IPS-NIHi11 (cell line): Measurements from ENCODE around the gene COL9A3.

ENCODE experiments used
- DNase-seq: peaks from one replicate; pipeline ENCODE4 v3.0.0; 2012; ENCODE audit warnings: mixed read lengths, low spot score

Gene COL9A3

DNA sequence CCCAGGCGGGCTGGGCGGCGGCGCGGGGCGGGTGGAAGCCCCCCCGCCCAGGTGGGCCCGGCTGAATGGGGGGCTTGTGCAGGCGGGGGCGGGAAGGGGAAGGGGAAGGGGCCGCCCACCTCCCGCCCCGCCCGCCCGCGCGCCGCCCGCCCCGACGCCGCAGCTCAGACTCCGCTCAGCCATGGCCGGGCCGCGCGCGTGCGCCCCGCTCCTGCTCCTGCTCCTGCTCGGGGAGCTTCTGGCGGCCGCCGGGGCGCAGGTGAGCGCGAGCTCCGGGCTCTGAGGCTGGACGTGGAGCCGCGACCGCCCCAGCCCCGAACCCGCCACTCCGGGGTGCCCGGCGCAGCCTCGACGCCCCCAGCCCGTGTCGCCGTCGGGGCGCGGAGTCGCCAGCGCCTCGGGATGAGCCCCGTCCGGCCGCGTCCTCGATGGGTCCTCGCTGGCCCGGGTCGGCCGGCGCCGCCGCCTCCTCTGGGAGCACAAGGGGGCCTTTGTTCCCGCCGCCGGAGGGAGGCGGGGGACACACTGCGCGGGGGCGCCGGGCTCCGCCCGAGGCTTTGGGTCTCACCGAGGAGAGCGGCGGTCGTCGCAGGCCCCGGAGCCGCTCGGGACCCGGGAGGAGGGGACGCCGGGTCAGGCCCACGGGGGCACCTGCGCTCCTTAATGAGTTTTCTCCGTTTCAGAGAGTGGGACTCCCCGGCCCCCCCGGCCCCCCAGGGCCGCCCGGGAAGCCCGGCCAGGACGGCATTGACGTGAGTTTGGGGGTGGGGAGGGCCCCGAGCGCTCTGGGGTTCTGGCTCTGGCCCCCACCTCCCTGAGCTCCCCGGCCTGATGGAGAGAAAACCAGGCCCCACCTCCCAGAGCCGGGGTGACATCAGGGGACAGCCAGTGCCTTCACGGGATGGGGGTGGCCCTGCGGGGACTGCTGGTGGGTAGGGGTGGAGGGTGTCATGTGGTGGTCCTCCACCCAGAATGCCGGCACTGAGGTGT lies at the start of gene COL9A3:
Gene COL9A3, plus strand, starts transcription at position 167 of the 990 bp plus-strand sequence. Its CDS starts 15 bp downstream, at position 182.
- peak; percentile 64 for DNase-seq

GRCh38 chr20:62768234-62768546 lies 48.7 kb upstream of the COL9A3 start:
- DNase-seq, result no peak

- peak; percentile 54 for DNase-seq
Observed at GRCh38 chr20:62768551-62769287, 48.1 kb upstream of the COL9A3 start.

DNA sequence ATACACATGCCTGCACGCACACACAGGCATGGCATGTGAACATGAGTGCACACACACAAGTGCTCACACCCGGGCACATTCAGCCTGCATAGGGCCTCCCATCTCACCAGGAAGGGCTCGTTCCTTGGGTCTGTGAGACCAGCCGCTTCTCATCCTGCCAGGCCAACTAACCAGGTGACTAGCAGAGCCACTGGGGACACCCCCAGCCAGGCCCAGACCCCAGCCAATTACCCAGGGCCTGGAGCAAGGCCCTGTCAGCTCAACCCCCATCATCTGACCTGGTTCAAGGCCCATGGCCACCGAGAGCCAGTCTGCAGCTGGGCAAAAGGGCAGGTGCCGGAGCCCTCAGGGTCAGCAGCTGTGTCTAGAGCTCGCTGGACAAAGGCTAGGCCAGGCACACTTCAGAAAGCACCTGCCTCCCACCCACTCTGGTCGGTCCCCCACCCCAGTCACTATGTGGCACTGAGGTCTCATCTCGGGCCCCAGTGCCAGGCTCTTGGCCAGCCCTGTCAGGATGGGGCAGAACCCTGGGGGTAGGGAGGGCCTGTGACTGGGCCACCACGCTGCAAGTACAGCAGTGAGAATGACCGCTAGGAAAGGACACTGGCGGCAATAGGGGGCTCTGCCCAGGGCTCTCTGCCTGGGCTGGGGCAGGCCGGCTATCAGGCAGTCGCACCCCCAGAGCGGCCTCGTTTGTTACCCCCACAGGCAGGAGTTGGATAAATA lies 47.3 kb upstream of the COL9A3 start:
- DNase-seq, result no peak

DNA sequence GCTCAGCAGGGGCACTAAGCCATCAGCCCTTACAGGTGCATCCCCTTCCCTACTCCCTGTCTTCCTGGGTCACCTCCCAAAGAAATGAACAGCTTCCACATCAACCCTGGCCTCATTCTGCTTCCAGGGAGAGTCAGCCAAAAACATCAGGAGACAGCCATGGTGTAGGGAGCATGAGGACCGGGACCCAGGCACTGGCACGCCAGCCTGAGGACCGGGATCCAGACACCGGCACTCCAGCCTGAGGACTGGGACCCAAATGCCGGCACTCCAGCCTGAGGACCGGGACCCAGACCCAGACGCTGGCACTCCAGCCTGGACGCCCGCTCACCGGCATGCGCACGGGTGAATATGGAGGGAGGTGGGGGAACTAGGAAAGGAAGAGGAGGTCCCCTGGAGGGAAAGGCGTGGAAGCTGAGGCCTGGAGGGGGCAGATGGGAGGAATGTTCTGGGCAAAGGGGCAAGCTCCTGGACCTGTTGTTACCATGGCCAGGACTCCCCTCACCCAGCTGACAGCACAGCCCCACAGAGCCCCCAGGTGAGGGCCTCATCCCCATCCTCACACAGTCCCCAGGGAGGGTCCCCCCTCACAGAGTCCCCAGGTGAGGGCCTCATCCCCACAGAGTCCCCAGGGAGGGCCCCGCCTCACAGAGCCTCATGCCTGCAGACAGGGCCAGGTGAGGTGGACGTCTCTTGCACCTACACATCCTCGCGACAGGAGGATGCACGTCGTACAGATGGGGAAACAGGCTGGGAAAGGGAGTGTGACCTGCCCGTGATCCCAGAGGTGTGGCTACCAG lies 46.5 kb upstream of the COL9A3 start:
- DNase-seq, result peak; percentile 13

- peak; percentile 13 for DNase-seq
Observed at GRCh38 chr20:62770916-62771315, 45.9 kb upstream of the COL9A3 start.

DNA sequence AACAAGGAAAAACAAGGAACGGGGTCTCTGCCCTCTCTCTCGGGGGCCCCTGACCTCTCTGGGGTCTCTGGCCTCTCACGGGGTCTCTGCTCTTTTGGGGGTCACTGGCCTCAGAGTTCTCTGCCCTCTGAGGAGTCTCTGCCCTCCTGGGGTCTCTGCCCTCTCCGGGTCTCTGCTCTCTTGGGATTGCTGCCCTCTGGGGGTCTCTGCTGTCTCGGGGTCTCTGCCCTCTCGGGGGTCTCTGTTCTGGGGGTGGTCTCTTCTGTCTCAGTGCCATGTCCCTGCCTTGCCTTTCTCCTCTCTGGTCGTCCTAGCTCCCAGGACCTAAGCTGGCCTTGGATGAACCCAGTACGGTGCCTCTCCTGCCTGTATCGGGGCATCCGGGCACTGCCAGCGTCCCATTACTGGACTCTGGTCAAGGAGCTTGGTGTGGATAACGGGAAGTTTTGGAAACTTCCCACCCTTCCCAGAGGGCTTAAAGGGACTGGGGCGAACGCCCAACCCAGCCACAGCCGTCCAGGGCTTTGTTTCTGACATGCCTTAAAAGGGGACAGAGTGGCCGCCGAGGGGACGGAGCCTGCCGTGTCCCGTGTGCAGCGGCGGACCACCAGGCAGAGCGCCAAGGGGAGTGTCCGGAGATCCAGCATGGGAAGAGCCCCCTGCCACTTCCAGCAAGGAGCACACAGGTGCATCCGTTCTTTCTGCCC lies 45.3 kb upstream of the COL9A3 start:
- DNase-seq, result no peak

DNA sequence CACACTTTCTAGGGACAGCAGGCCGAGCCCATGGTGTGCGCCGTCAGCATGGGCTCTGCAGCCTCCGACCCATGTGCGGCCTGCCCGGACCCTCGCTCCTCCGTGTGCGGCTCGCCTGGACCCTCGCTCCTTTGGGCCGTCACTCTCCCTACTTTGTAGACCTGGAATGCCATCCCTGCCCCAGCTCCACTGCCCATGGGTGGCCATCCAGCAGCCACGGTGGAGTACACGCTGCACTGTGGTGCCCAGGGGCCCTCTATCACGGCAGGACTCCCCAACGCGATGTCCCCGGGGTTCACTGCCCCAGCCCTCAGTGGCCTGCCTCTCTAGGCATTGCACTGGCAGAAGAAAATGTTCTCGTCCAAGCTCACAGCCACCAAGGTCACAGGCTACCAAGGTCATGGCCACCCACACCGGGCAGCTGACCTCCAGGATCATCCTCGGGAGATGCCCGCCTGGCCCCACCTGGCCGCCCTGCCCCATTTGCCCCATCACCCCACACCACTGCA lies 44.7 kb upstream of the COL9A3 start:
- DNase-seq, result no peak

DNA sequence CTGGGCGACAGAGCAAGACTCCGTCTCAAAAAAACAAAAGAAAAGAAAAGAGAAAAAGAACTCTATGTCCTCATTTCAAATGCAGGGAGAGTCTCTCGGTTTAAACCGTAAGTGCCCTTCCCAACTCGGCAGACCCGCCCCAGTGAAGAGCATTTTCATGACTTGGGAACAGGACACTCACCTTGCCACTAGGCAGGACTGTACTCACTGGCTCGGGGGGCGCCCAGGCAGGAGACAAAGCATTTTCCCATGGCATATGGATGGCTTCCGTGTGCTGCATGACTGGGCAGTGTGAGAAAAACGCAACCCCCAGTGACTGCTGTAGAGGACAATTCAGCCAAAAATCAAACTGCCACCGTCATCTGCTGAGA lies 44.2 kb upstream of the COL9A3 start:
- DNase-seq, result peak; percentile 7

DNA sequence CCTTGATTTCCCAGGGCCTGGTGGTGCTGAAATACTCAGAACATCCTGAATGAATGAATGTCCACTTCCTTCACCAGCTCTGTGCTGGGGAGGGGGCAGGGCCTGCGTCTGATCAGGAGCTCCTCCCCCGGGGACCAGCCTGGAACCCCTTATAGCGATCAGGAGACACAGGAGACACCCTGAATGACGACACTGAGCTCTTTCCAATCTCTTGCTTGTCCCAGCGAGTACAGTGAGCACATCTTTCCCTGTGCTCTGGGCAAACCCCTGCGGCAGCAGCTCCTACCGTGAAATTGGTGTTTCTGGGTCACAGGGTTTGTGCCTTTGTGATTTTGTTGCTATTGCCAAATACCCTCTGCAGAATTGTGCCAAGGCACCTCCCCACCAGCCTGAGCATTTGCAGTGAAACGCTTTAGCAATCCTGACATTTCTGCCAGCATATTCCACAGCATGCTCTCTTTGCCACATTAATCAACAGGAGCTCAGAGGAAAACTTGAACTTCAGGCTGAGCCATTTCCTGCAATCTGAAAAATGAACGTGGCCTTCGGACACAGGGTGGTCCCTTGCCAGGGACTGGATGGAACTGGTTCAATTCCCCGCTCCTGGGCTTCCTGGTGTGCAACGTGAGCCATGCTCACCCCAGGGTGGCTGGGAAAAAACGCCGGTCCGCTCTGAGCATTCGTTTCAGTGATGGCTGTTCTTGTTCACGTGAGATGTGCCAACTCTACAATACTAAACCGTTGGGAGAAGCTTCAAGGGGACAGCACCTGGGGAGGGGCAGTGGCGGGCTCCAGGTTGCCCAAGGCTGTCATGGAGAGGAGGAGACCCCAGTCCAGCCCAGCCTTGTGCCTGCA lies 43.6 kb upstream of the COL9A3 start:
- peak; percentile 24 for DNase-seq

GRCh38 chr20:62773845-62774714 lies 42.8 kb upstream of the COL9A3 start:
- no peak for DNase-seq

DNA sequence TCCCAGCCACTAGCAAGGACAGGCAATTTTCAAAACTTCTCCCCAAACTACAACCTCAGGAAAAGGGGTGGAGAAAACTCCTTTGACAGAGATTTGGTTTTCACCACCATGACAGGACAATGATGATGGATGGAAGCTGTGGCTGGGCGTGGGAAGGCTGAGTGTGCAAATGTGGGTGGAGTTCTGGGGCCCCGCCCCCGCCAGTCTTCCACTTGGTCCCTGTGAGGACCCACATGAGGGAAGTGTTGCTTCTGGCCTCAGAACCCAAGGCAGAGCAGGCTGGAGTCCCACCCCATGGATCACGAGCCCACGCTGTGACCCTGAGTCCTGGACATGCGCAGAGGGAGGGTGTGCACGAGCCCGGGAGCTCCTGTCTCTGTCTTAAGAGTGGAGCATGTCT lies 42.1 kb upstream of the COL9A3 start:
- DNase-seq, result peak; percentile 11

DNA sequence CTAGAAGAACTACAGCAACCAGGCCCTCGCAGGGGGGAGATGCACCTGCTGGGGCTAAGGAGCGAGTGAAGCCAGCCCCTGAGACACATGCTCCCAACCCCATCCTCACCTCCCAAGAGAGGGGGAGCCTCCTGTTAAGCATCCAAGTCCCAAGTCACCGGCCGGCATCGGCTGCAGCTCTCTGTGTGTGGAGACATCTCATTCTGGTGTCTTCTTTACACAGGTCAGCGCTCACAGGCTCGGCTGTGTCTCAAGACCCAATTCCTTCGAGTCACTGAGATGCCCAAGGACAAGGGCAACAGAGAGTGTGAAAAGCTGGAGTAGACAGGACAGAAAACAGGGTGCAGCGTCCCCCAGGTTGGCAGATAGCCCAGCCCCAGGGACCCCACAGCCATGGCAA lies 41.6 kb upstream of the COL9A3 start:
- DNase-seq, result no peak

DNA sequence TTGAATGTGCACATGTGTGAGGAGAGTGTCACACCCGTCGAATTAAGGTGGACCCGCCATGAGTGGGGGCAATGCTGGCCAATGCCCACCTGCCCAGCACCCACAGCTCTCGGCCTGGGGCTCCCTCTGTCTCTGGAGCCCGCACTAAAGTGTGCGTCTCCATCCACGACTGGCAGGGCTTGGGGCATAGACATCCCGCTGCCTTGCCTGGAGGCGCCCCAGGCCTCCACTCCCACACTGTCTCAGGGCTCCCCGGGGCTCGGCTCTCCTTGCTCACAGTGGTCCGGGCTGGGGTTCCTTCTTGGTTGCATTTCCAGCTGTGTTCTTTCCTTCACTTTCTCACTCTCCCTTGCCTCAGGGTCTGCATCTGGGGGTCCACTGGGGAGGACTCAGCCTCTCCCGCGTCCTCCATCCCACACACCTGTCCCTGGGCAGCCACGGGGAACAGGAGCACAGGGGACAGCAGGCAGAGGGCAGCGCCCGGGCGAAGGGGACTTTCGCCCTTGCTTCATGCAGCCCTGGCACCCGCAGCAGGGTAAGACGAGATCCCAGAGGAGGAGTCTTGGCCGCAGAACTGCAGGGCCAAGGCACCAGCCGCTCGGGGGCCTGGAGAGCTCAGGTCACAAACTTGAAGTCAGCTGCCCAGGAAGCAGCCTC lies 40.7 kb upstream of the COL9A3 start:
- DNase-seq, result peak; percentile 29

GRCh38 chr20:62776692-62777527 lies 39.9 kb upstream of the COL9A3 start:
- peak; percentile 77 for DNase-seq

DNA sequence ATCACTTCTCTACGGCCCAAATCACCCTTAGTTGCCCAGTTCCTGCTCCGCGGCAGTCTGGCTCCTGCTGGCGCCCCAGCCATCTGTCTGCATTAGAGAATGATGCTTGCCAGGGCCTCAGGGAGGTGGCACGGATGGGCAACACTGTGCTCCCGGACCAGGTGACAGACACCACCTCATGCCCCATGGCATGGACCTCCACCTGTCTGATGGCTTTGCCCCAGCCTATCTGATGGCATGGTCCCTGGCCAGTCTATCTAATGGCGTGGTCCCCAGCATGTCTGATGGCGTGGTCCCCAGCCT lies 39.4 kb upstream of the COL9A3 start:
- no peak for DNase-seq

DNA sequence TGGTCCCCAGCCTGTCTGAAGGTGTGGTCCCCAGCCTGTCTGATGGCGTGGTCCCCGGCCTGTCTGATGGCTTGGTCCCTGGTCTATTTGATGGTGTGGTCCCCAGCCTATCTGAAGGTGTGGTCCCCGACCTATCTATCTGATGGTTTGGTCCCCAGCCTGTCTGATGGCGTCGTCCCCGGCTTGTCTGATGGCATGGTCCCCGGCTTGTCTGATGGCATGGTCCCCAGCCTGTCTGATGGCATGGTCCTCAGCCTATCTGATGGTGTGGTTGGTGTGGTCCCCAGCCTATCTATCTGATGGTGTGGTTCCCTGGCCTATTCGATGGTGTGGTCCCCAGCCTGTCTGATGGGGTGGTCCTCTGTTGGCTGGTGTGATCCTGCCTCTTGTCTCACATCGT lies 38.8 kb upstream of the COL9A3 start:
- DNase-seq, result no peak
